22Rv1 (cell line): ENCODE results near the gene TACR2.

Experiments
- H3K27ac ChIP-seq: fragments of 450-650 bp; 2 replicates; pipeline ENCODE4 v1.5.1; 2017
- ZFX ChIP-seq: fragments of 450-650 bp; IDR thresholded peaks from 2 replicates; pipeline ENCODE4 v1.6.1; 2017; ENCODE audit warnings: antibody characterized with exemption, borderline replicate concordance
- TF ChIP-seq, protein P1 (sequence below): fragments of 450-650 bp; IDR thresholded peaks from 2 replicates; pipeline ENCODE4 v1.5.1; 2017; ENCODE audit warnings: mild to moderate bottlenecking

Gene TACR2

DNA sequence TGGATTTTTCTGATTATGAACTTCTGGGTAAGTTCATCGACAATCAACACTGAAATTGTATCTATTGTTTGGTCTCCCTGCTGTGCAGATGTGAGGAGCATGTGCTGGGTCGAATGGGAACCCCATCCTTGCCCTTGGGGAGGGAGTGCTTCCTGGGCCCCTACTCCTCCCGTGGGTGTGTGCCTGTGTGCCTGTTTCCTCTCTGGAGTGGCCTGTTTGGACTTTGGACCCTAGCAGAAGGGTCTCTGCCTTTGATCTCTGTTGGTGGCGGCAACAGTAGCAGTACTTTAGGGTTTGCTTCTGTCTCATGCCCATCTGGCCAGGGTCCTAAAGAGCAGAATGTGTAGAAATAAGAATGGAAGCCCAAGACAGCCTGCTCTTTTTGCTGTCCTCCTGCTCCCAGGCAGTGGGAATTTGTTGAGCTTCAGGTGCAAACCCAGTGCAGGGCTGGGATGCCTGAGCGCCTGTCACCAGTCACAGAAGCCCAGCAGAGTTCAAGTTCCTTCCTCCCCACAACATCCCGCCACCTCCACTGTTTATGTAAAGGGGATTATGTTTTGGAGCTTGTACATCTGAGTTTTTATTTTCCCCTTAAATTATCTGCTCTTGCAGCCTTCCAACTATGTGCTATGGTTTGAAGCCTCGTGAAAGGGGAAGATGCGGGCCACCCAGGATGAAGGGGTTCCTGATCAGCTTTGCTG is 1.5 kb upstream of the TACR2 start:
- H3K27ac ChIP-seq, result no peak overlapping the region
- TF ChIP-seq ZFX, result no peak
- TF ChIP-seq, protein P1, sequence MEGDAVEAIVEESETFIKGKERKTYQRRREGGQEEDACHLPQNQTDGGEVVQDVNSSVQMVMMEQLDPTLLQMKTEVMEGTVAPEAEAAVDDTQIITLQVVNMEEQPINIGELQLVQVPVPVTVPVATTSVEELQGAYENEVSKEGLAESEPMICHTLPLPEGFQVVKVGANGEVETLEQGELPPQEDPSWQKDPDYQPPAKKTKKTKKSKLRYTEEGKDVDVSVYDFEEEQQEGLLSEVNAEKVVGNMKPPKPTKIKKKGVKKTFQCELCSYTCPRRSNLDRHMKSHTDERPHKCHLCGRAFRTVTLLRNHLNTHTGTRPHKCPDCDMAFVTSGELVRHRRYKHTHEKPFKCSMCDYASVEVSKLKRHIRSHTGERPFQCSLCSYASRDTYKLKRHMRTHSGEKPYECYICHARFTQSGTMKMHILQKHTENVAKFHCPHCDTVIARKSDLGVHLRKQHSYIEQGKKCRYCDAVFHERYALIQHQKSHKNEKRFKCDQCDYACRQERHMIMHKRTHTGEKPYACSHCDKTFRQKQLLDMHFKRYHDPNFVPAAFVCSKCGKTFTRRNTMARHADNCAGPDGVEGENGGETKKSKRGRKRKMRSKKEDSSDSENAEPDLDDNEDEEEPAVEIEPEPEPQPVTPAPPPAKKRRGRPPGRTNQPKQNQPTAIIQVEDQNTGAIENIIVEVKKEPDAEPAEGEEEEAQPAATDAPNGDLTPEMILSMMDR, result no peak

DNA sequence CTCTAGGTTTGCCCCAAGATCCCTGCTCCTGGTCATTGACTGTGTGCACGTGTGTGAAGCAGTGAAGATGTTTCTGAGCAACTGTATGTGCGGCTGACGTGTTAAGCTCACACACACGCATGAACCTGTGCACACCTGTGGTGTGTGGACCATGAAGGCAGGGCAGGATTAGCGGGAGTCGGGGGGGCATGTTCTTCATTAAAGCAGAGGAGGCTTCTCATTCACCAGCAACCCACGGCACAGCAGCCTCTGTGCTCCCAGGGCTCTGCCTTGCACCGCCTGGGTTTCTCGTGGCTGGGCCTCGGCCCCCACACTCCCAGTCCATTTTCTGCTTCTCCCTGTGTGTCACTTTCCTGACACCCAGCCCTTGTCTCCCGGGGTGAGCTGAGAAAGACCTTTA is 824 bp upstream of the TACR2 start:
- TF ChIP-seq, protein P1, result no peak
- TF ChIP-seq ZFX, result no peak
- no peak overlapping the region for H3K27ac ChIP-seq

DNA sequence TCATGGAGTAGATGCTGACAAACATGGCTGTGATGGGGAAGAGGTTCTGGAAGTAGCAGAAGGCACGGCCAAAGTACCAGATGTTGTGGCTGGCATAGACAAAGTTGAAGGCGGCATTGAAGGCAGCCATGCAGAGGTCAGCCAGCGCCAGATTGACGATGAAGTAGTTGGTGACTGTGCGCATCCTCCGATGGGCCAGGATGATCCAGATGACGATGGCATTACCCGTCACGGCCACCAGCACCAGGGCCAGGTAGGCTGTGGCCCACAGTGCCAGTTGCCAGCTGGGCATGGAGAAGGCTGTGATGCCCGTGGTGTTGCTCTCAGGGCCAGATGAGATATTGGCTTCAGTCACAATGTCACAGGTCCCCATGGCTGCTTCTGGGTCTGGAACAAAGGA is 767 bp downstream of the TACR2 start:
- no peak overlapping the region for H3K27ac ChIP-seq
- no peak for TF ChIP-seq ZFX
- TF ChIP-seq, protein P1, result no peak

DNA sequence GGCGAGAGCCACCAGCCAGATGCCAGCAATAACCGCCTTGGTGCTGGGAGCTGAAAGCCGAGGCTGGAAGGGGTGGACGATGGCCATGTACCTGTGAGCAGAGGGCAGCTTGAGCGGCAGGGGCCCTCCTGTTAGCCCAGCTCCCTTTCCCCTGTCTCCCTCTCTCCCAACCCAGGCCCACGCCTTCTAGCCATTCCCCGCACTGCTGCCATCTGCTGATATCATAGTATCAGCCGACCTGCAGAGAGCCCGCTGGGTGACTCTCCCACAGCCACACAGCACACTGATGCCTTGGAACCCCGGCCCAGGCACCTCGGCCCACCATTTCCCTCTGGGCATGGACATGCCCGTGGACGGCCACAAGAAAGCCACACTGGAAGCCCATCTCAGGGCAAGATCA is 1.7 kb downstream of the TACR2 start:
- H3K27ac ChIP-seq, result no peak overlapping the region
- TF ChIP-seq ZFX, result no peak
- TF ChIP-seq, protein P1, result no peak

DNA sequence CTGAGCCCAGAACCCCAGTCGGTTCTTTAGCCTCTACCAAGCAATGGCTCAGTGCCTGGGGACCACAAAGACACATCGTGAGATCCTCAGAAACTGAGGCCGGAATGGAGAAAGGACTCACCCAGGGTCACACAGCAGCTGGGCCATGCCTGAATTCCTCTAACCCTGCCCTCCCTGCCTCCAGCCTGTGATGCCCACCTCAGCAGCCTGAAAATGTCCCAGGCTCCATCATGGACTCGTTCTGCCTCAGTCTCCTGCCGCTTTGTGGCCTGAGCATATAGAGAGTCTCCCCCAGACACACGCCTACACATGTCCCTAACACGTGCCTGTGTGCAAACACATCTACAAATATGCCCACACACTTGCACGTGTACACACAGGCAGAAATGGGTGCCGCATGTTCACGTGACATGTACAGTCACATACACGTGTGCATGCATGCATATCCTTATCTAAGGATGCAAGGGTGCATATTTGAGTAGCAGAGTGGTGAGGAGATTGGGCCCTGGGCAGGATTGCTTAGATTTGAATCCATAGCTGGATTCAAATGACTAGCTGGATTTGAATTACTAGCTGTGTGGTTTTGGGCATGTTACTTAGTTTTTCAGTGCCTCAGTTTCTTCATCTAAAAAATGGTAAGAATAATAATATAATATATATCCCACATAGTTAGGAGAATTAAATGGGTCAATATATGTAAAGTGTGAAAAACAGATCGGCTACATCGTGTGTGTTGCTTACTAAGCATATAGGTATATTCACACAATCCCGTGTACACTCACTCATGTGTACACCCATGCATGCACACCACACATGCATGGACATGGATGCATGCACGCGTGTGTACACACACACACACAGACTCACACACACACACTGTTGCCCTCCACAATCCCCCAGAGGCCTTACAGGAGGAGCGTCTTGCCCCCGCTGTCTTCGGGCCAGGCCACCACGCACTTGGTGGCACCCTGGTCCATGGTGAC is 2.4 kb downstream of the TACR2 start:
- TF ChIP-seq ZFX, result no peak
- TF ChIP-seq, protein P1, result no peak

DNA sequence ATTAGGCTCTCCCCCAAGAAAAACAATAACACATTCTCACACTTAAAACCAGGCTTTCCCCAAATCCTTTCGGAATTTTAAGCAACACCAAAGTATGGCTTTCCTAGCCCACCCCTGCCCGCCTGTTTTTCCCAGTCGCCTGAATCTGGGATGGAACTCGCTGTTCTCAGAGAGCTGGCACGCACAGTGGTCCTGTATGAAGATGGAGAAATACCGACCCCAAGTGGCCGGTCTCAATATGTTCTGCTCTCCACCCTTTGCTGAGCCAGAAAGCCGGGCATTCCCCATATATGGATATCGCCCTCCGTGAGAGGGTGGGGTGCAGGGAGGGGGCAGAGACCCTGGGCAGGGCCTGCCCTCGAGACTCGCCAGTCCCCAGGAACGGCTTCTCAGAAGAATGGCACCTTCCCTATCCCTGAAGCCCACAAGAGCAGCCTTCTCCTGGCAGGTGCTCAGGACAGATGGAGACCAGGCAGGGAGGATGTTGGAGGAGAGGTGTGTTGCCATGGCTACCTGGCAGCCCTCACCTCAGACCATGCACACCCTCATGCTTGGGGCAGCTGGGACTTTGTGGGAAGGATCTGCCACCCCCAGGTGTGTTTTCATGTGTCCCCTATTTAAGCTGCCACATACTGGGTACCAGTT is 3.4 kb downstream of the TACR2 start:
- TF ChIP-seq ZFX, result no peak
- TF ChIP-seq, protein P1, result peak; percentile 50
- no peak overlapping the region for H3K27ac ChIP-seq

More for the DNA sequence above, 2.4 kb downstream of the TACR2 start:
- no peak overlapping the region for H3K27ac ChIP-seq
